ENCODE data around the gene RUNX2. TPM values are rescaled to one million over a fixed set of nuclear protein-coding genes. Genes with fewer than 3 reads are reported as not detected.

The RUNX2 gene
- total and polyA plus RNA-seq, 9 of the 15 experiments (the other 6 are each of a cell fraction or from before 2014, with no cell fraction given) = 0.29 to 1.00 (median 0.43) TPM

DNA sequence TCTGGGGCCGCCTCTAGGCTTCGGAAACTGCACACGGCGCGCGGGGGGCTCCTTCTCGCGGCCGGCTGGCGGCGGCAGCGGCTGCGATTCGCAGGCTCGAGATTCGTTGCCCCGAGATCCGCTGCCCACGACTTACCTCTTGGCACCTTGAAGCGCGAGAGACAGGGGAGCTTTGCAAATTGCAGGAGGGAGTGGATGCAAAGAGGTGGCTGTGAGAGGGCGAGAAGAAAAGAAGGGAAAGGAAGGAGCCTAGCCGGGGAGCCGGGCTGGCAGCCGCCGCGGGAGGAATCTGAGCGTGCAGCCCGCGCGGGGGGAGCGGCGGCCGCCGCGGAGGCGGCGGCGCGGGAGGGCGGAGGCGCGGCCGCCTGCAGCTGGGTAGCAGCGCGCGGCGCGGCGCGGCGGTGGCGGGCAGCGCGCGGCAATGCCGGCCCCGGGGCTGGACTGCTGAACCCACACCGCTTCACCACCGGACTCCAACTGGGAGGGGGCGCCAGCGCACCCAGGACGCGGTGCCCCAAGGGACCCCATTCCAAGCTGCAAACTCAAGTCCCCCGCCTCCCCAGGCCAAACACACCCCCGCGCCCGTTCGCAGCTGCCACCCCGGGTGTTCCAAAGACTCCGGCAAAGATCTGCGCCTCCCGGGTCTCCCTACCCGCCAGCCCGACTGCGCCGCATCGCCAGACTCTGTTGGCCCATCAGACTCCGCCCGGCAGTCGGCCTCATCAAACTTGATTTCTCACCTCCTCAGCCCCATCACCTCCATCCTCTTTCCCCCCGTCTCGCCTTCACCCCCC, 93.8 kb downstream of the RUNX2 start (continued):
- TF ChIP-seq NFIC (IDR thresholded peaks at IDR 0.05) (no peak), ELF1 (tag; IDR thresholded peaks at IDR 0.05) (no peak), ZNF655 (CRISPR knock-in tag; IDR thresholded peaks at IDR 0.05) (no peak), TOE1 (IDR thresholded peaks at IDR 0.05; ENCODE audit: borderline replicate concordance) (peak; percentile 4; the same call in 1 of the 2 replicates), TOE1 (CRISPR knock-in tag; IDR thresholded peaks at IDR 0.05; ENCODE audit: borderline replicate concordance, low read depth) (no peak), ADNP (tag; IDR thresholded peaks at IDR 0.05) (no peak), E2F1 (CRISPR knock-in tag; IDR thresholded peaks at IDR 0.05) (no peak), PHF8 (IDR thresholded peaks at IDR 0.05; ENCODE audit: borderline replicate concordance, low read length) (peak; percentile 24; the same call in 1 of the 2 replicates), ZNF766 (CRISPR knock-in tag; conservative IDR thresholded peaks at IDR 0.05) (no peak; the same call in 1 of the 2 replicates), ZNF165 (CRISPR knock-in tag; IDR thresholded peaks at IDR 0.05; ENCODE audit: borderline replicate concordance) (no peak), ZNF184 (CRISPR knock-in tag; IDR thresholded peaks at IDR 0.05) (no peak), NBN (IDR thresholded peaks at IDR 0.05; ENCODE audit: low read depth) (no peak), HLTF (IDR thresholded peaks at IDR 0.05) (no peak), ATF1 (CRISPR knock-in tag; IDR thresholded peaks at IDR 0.05) (no peak), ATF1 (tag; IDR thresholded peaks at IDR 0.05) (no peak), NR1H2 (CRISPR knock-in tag; IDR thresholded peaks at IDR 0.05) (no peak), ZNF830 (CRISPR knock-in tag; IDR thresholded peaks at IDR 0.05) (no peak), MCM5 (IDR thresholded peaks at IDR 0.05; ENCODE audit: low read depth) (no peak), TSC22D4 (tag; IDR thresholded peaks at IDR 0.05) (no peak), ZNF644 (tag; IDR thresholded peaks at IDR 0.05; ENCODE audit: low read depth) (no peak), SIN3B (IDR thresholded peaks at IDR 0.05; ENCODE audit: low read depth) (no peak)
- TF ChIP-seq, protein P1, sequence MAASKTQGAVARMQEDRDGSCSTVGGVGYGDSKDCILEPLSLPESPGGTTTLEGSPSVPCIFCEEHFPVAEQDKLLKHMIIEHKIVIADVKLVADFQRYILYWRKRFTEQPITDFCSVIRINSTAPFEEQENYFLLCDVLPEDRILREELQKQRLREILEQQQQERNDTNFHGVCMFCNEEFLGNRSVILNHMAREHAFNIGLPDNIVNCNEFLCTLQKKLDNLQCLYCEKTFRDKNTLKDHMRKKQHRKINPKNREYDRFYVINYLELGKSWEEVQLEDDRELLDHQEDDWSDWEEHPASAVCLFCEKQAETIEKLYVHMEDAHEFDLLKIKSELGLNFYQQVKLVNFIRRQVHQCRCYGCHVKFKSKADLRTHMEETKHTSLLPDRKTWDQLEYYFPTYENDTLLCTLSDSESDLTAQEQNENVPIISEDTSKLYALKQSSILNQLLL (CRISPR knock-in tag; IDR thresholded peaks at IDR 0.05; ENCODE audit: borderline replicate concordance) = no peak
- TF ChIP-seq, protein P2, sequence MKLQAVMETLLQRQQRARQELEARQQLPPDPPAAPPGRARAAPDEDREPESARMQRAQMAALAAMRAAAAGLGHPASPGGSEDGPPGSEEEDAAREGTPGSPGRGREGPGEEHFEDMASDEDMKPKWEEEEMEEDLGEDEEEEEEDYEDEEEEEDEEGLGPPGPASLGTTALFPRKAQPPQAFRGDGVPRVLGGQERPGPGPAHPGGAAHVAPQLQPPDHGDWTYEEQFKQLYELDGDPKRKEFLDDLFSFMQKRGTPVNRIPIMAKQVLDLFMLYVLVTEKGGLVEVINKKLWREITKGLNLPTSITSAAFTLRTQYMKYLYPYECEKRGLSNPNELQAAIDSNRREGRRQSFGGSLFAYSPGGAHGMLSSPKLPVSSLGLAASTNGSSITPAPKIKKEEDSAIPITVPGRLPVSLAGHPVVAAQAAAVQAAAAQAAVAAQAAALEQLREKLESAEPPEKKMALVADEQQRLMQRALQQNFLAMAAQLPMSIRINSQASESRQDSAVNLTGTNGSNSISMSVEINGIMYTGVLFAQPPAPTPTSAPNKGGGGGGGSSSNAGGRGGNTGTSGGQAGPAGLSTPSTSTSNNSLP (IDR thresholded peaks at IDR 0.05; ENCODE audit: borderline replicate concordance, low read depth, low read length) = no peak
- TF ChIP-seq, protein P3, sequence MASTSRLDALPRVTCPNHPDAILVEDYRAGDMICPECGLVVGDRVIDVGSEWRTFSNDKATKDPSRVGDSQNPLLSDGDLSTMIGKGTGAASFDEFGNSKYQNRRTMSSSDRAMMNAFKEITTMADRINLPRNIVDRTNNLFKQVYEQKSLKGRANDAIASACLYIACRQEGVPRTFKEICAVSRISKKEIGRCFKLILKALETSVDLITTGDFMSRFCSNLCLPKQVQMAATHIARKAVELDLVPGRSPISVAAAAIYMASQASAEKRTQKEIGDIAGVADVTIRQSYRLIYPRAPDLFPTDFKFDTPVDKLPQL (IDR thresholded peaks at IDR 0.05; ENCODE audit: extremely low read depth, insufficient read length) = no peak

All from K562 (cell line).